A673 (cell line): ENCODE measurements around the gene BASP1. TPM values are rescaled to one million over a fixed set of nuclear protein-coding genes. Genes with fewer than 3 reads are reported as not detected.

Source experiments
- BruUV-seq: library from RNA; stranded (reverse); fragments of 400-500 nt; replicated peaks from 2 replicates; lab custom pipeline; 2021; lab: Mats Ljungman, UMichigan
- CTCF ChIA-PET: fragments of 300-600 bp; sonication (Branson Sonifier 250); formaldehyde crosslinking; loops from one replicate; lab custom pipeline; 2022; ENCODE audit warnings: antibody characterized with exemption; lab: Charles Lee
- POLR2A ChIA-PET: fragments of 300-600 bp; sonication (Branson Sonifier 250); formaldehyde crosslinking; loops from one replicate; lab custom pipeline; 2022; ENCODE audit warnings: antibody characterized with exemption; ENCODE audit not compliant: low non-redundant PET; lab: Charles Lee
- DNase-seq: peaks from one replicate; pipeline ENCODE4 v3.0.0-alpha.2; 2015; ENCODE audit warnings: low spot score
- H3K27ac ChIP-seq: fragments of 200-600 bp; sonication (generic); 2 replicates; pipeline ENCODE4 v1.5.1; 2016; ENCODE audit warnings: mixed run types, low read depth, mild to moderate bottlenecking, mixed read lengths, antibody characterized with exemption, low read length; ENCODE audit not compliant: poor library complexity, severe bottlenecking
- H3K27me3 ChIP-seq: fragments of 200-600 bp; sonication (generic); replicated peaks from 2 replicates; pipeline ENCODE4 v1.6.1; 2017; ENCODE audit warnings: mixed run types, low read depth, mild to moderate bottlenecking, mixed read lengths, antibody characterized with exemption, low read length; ENCODE audit not compliant: insufficient read depth, poor library complexity
- H3K36me3 ChIP-seq: fragments of 200-600 bp; sonication (generic); 2 replicates; pipeline ENCODE4 v1.6.1; 2016; ENCODE audit warnings: mixed run types, mild to moderate bottlenecking, mixed read lengths, antibody characterized with exemption, low read length; ENCODE audit not compliant: insufficient read depth, poor library complexity, severe bottlenecking
- H3K4me1 ChIP-seq: fragments of 200-600 bp; sonication (generic); 2 replicates; pipeline ENCODE4 v1.6.1; 2017; ENCODE audit warnings: mixed run types, mild to moderate bottlenecking, mixed read lengths, antibody characterized with exemption, low read length; ENCODE audit not compliant: insufficient read depth, poor library complexity, severe bottlenecking
- H3K4me3 ChIP-seq: fragments of 200-600 bp; sonication (generic); 2 replicates; pipeline ENCODE4 v1.5.1; 2016; ENCODE audit warnings: low read depth, mixed run types, mild to moderate bottlenecking, mixed read lengths, low read length; ENCODE audit not compliant: poor library complexity, severe bottlenecking
- H3K9me3 ChIP-seq: fragments of 200-600 bp; sonication (generic); 2 replicates; pipeline ENCODE4 v1.6.1; 2016; ENCODE audit warnings: mixed run types, low read depth, mild to moderate bottlenecking, mixed read lengths, antibody characterized with exemption, low read length; ENCODE audit not compliant: poor library complexity, severe bottlenecking
- CTCF ChIP-seq: fragments of 300-800, 200-600 bp; sonication (generic); conservative IDR thresholded peaks from 2 replicates; pipeline ENCODE4 v1.5.1; 2017; ENCODE audit warnings: low read depth, mild to moderate bottlenecking, antibody characterized with exemption, low read length, moderate library complexity, mixed read lengths
- EZH2 ChIP-seq: fragments of 200-600 bp; sonication (generic); IDR thresholded peaks from 2 replicates; pipeline ENCODE4 v1.6.1; 2017; ENCODE audit warnings: borderline replicate concordance, low read depth, mild to moderate bottlenecking, mixed read lengths, antibody characterized with exemption, low read length; ENCODE audit not compliant: poor library complexity, severe bottlenecking
- intact Hi-C: fragments of 100-400 bp; cut with micrococcal nuclease; formaldehyde crosslinking; loops from one replicate; pipeline ENCODE4 v1.10.0; 2022; ENCODE audit not compliant: unreplicated experiment
- total RNA-seq: library from RNA; stranded (reverse); gene quantifications from 2 replicates; pipeline ENCODE4 v1.2.3, GENCODE V29; 2021

Gene BASP1
- total RNA-seq, 1 experiment from 2014 or later: 394 TPM

DNA sequence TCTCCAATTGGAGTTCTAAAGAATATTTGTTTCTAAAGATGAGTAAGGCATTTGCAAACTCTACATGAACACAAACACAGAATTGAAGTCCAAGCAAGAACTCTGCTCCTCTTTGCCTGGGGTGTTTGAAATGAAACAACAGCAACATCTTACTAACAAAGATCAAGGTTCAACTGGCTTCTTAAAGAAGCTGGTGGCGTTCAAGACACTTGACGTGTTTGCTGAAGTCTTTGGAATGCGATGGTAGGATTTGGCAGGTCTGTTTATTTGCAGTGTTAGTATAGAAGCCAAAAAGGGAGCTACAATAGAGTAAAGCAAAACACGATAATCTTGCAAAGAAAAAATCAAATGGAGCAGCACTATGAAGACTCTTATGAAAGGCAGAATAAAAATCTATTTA lies 94.9 kb downstream of the BASP1 start:
- BruUV-seq: no TSS peak
- no peak overlapping the region for H3K27ac ChIP-seq
- intact Hi-C loops: no loop called here
- H3K9me3 ChIP-seq: no peaks in the 10 kb centered on the region
- DNase-seq: no peak
- POLR2A ChIA-PET: no interaction called here
- H3K4me3 ChIP-seq: no peak overlapping the region
- no peaks in the 10 kb centered on the region for H3K36me3 ChIP-seq
- TF ChIP-seq EZH2 (no peak), CTCF (no peak)
- CTCF ChIA-PET: no interaction called here
- H3K27me3 ChIP-seq: no peaks in the 10 kb centered on the region
- peaks cover 29% of the 10 kb centered on the region for H3K4me1 ChIP-seq

GRCh38 chr5:17314907-17315471 lies 97.6 kb downstream of the BASP1 start:
- TF ChIP-seq CTCF: no peak
- no peak for TF ChIP-seq EZH2
- Histone ChIP-seq H3K9me3 (no peaks in the 10 kb centered on the region), H3K4me1 (peaks cover 42% of the 10 kb centered on the region), H3K27ac (no peak overlapping the region), H3K4me3 (no peak overlapping the region), H3K36me3 (no peaks in the 10 kb centered on the region), H3K27me3 (no peaks in the 10 kb centered on the region)
- peak; percentile 52 for DNase-seq
- POLR2A ChIA-PET: no interaction called here
- CTCF ChIA-PET: no interaction called here
- BruUV-seq: no TSS peak
- intact Hi-C loops: no loop called here

DNA sequence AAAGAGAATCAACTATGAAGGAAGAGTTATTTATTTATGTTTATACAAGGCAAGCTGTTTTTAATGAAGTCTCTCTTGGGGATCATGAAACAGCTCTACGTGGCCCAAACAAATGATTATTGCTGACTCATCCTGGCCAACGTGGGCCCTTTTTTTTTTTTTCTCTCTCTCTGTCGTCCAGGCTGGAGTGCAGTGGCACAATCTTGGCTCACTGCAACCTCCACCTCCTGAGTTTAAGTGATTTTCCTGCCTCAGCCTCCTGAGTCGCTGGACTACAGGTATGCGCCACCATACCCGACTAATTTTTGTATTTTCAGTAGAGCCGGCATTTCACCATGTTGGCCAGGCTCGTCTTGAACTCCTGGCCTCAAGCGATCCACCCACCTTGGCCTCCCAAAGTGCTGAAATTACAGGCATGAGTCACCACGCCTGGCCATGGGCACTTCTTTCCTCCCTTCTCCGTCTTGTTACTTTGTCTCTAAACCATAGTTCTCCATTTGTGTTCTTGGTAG lies 98.3 kb downstream of the BASP1 start:
- CTCF ChIA-PET: no interaction called here
- peaks cover 42% of the 10 kb centered on the region for H3K4me1 ChIP-seq
- BruUV-seq: no TSS peak
- no peaks in the 10 kb centered on the region for H3K36me3 ChIP-seq
- POLR2A ChIA-PET: no interaction called here
- H3K27ac ChIP-seq: no peak overlapping the region
- TF ChIP-seq EZH2: no peak
- TF ChIP-seq CTCF: no peak
- intact Hi-C loops: no loop called here
- no peaks in the 10 kb centered on the region for H3K9me3 ChIP-seq
- DNase-seq: peak; percentile 64
- no peaks in the 10 kb centered on the region for H3K27me3 ChIP-seq
- no peak overlapping the region for H3K4me3 ChIP-seq
